ENCODE measurements around the gene SMIM14.

The SMIM14 gene

GRCh38 chr4:39498727-39499020, 140.0 kb downstream of the SMIM14 start:
- DNase-seq (ENCODE audit: low read depth in 2 of 2), result no peak

GRCh38 chr4:39497909-39498726, 140.5 kb downstream of the SMIM14 start:
- DNase-seq (ENCODE audit: low read depth in 2 of 2), result no peak

Measured in activated CD4-positive, alpha-beta T cell treated with anti-CD3 and anti-CD28 coated beads for 24 hours (primary cell).